ENCODE results near the gene ID3. TPM values are rescaled to one million over a fixed set of nuclear protein-coding genes. Genes with fewer than 3 reads are reported as not detected.

The ID3 gene
- total and polyA plus RNA-seq, 9 of the 15 experiments (the other 6 are each of a cell fraction or from before 2014, with no cell fraction given): 6.8 to 59.8 (median 23.5) TPM

- TF ChIP-seq MITF (IDR thresholded peaks at IDR 0.05) (no peak), CHD7 (IDR thresholded peaks at IDR 0.05; ENCODE audit: low read depth, low read length) (no peak), ZEB2 (IDR thresholded peaks at IDR 0.05) (no peak; the same call in 1 of the 2 replicates), HDAC2 (IDR thresholded peaks at IDR 0.05) (0 out of 2 replicates have a peak, but pooled peaks have one; percentile 29), HDAC8 (tag; IDR thresholded peaks at IDR 0.05) (no peak), GMEB1 (CRISPR knock-in tag; IDR thresholded peaks at IDR 0.05) (no peak), CGGBP1 (CRISPR knock-in tag; IDR thresholded peaks at IDR 0.05) (peak; percentile 89), KAT2B (IDR thresholded peaks at IDR 0.05; ENCODE audit: low read depth, low read length) (peak; percentile 51), HINFP (tag; conservative IDR thresholded peaks at IDR 0.05; ENCODE audit: low read depth) (no peak)
Measured at GRCh38 chr1:23554481-23555269, 4.6 kb downstream of the ID3 start (continued).
